LNCAP (cell line): ENCODE data around the gene JARID2.

ENCODE experiments used
- TF ChIP-seq, protein P1 (sequence below): fragments of 450-650 bp; IDR thresholded peaks from 2 replicates; pipeline ENCODE4 v1.5.1; 2017; ENCODE audit warnings: mild to moderate bottlenecking

The JARID2 gene

DNA sequence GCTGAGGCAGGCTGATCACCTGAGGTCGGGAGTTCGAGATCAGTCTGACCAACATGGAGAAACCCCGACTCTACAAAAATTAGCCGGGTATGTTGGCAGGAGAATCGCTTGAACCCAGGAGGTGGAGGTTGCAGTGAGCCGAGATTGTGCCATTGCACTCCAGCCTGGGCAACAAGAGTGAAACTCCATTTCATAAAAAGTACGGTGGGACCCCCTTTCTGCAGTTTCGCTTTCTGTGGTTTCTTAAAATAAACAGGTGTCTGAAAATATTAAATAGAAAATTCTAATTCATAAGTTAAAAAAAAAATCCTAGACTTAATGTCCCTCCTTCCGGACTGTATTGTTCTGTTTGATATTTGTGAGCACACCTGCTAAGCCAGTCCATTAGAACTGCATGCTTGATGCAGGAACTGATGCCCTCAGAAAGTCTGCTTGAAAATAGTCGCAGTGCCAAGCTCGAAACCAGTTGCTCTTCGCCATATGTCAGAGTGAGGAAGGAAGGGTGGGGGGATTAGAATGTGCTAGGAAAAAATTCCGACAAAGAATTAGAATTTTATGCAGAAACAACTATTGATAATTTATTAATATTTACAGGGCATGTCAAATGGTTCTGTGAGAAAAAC lies 85.9 kb downstream of the JARID2 start:
- TF ChIP-seq, protein P1, sequence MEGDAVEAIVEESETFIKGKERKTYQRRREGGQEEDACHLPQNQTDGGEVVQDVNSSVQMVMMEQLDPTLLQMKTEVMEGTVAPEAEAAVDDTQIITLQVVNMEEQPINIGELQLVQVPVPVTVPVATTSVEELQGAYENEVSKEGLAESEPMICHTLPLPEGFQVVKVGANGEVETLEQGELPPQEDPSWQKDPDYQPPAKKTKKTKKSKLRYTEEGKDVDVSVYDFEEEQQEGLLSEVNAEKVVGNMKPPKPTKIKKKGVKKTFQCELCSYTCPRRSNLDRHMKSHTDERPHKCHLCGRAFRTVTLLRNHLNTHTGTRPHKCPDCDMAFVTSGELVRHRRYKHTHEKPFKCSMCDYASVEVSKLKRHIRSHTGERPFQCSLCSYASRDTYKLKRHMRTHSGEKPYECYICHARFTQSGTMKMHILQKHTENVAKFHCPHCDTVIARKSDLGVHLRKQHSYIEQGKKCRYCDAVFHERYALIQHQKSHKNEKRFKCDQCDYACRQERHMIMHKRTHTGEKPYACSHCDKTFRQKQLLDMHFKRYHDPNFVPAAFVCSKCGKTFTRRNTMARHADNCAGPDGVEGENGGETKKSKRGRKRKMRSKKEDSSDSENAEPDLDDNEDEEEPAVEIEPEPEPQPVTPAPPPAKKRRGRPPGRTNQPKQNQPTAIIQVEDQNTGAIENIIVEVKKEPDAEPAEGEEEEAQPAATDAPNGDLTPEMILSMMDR: no peak

DNA sequence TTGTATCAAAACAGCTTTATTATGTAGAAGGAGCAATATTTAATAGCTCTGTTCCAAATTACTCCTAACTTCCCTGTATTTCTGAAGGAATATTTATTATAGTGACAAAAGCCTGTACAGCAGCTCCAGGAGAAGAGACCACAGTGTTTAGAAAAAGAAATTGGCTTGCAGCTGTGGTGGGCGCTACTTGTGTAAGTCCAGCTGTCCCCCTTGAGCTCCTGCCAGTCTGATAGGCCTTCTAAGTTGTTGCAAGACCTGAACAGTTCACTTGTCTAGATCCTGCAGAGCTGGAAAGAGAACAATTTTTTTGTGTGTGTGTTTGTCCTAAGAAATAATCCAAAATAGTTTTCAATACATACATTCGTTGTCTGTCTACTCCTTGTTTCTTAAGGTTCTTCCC lies 86.6 kb downstream of the JARID2 start:
- TF ChIP-seq, protein P1: no peak

DNA sequence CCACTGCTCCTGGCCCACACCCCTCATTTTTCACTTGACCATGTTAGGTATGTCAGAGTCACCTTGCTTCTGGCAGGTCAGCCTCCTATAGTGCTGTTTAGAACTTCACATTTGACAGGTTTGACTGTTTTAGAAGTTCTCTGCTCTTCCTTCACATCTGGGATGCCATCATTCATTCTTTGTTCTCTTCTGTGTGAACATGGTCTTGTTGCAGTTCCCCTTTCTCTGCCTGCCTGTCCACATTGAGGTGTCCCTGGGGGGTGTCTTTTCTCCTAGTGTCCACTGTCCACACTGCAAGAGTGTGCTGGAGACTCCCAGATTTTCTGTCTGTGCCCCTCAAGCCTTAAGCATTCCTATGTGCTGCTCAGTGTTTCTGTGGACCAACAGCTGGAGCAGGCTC lies 89.5 kb downstream of the JARID2 start:
- TF ChIP-seq, protein P1: no peak

DNA sequence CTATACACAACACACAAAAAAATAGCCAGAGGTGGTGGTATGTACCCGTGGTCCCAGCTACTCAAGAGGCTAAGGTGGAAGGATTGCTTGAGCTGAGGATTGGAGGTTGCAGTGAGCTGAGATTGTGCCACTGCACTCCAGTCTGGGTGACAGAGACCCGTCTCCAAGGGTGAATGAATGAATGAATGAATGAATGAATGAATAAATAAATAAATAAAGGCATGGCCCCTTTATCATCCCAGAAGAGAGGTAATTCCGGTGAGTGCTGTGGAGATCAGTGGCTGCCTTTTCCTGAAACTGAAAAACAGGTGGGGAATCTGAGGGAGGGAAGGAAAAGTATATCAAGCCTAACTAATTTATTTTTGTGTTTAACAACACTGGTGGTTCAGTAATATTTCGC lies 90.0 kb downstream of the JARID2 start:
- TF ChIP-seq, protein P1: no peak

DNA sequence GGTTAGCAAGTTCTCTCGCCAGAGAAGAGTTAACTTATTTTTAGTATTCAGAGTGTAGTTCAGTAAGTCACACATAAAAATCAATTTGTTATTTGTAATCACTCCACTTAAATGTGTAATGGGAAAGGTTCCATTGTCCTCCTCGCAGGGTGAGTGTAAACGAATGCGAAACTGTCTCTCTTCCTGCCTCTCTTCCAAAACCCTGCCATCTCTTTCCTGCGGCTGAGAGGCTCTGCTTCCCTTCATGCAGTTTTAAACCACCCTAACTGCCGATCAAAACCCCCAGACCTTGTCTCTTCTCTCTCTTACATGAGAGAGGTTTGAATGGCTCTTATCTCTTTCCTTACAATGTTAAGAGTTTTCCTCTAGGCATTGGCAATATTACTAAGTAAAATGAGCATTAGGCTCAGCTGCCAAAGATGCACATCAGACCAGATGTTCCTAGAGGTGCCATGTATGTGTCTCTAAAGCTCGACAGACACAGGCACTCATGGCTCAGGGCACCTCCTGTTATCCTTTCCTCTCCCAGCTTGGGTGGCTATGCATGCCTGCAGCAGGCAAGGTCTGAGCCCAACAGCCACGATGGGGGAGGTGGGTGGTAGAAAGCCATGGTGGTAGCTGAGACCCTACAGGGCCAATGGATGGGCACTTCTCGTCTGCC lies 91.2 kb downstream of the JARID2 start:
- TF ChIP-seq, protein P1: no peak

DNA sequence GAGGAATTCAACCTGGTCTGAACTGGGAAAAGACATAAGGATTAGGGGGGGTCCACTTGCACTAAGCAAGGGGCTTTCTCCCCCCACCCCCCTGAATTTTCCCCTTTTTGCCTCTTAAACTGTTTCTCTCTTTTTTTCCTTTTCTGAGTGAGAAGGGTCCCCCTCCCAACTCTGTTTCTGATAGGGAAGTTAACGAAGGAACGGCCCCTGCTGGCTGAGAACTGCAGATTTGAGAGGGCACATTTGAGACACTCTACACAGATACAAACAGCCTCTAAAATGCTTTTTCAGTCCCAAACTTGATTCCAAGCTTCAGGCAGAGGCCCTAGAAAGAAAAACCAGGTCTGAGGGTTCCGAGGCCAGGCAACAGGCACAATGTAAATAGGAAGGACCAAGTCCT lies 91.7 kb downstream of the JARID2 start:
- TF ChIP-seq, protein P1: no peak

DNA sequence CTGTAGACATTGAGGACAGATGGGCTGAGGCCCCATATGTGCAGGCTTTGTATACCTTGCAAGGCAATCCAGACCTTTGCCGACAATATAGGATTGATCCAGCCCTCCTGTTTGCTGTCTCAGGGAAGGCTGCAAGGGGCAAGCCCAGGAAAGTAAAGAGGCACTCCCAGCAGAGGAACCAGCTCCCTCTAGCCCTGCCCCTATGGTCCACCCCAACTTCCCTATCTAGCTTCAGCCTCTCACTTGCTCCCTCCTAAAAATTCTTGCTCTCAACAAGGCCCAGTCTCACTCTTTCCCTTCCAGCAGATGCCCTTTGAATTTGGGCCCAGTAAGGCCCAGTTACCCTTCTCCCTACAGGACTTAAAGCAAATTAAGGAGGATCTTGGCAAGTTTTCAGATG lies 92.6 kb downstream of the JARID2 start:
- TF ChIP-seq, protein P1: no peak
